DMS114 treated with DMSO at 0.1 percent for 48 hours (cell line): ENCODE results near the gene PITPNC1.
"Not testable (repeated sequence)": the region's sequence is repeated elsewhere in the genome, so short reads cannot be mapped to it uniquely, and the experiment has no call there.

Experiments
- DNase-seq: peaks from one replicate; lab custom pipeline; 2025; ENCODE audit not compliant: unreplicated experiment; lab: John Stamatoyannopoulos, UW

PITPNC1 gene

GRCh38 chr17:67672592-67673335, 295.7 kb downstream of the PITPNC1 start:
- DNase-seq: no peak

DNA sequence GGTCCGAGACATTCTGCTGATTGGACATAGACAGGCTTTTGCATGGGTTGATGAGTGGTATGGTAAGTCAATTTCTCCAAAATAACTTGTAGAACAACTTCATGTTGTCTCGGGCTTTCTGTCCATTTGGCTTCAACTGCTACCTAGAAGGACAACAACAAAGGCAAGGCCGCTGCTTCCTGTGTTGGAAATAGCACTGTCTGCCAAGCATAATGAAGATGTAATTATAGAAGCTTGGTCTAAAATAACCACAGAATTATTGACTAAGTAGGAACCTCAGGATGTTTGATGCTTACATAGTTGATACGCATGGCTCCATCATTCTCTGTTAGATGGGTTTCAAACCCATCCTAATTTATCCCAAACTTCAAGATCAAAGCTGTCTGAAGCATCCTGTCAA, 298.4 kb downstream of the PITPNC1 start:
- DNase-seq: no peak

- no peak for DNase-seq
Measured at GRCh38 chr17:67676305-67676704, 299.2 kb downstream of the PITPNC1 start.

DNA sequence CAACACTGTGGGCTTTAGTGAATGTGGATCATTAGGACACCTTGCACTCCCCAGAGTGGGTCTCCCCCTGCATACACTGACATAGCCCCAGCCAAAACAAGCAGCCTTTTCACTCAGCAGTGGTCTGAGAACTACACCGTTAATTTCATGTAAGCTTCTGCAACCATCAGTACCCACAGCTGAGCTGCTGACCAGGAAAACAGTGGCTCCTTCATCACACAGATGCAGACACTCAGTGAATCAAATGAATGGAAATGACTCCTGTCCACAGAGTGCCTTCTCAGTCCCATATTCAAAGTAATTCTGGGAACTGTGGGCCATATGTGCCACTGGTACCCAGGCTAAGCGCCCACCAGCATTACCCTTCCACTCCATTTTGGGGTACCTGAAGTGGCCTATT, 301.3 kb downstream of the PITPNC1 start:
- no peak for DNase-seq

DNA sequence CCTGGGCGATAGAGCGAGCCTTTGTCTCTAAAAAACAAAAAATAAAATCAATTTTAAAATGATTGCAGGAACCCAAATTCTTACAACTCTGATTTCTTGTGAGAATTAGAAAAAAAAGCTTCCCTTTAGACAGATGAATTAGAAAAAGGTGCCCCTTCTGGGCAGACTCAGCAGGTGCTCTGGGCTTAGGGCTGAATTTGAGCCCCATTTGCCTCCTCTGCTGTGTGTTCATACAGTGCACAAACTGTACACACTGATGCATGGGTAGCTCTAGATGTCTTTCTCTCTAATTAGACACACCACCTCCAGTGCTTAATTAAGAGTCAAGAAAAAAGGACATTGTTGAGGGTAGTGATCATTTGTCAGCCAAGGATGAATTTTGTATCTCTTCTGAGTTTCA, 302.1 kb downstream of the PITPNC1 start:
- DNase-seq: no peak

GRCh38 chr17:67679721-67680120, 302.6 kb downstream of the PITPNC1 start:
- no peak for DNase-seq

DNA sequence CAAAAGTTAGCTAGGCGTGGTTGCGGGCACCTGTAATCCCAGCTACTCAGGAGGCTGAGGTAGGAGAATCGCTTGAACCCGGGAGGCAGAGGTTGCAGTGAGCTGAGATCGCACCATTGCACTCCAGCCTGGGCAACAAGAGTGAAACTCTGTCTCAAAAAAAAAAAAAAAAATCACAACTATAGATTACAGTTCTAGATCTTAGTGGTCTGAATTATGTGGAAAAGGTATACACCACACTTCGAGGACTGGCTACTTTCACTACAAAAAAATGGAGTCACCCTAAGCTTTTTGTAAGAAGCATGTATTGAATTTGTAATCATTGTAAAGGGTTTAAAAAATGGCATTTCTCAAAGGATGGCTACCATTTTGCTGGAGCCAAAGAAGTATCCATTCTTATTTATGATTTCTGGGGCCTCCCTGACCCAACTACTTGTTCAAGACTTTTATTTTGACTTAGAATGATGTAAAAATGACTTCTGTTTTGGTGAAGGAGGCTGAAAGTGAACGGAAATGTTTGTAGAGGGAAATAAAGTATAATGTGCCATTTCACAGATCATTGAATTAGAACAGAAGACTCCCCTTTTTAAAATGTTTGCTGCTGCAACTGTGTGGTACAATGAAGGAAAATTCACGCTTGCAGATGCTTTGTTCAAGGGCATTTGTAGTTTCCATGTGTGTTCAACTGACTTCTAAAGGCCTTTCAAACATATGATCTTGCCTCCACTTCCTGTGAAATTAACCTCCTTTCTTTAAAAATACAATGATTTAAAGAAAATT, 303.6 kb downstream of the PITPNC1 start:
- no peak for DNase-seq

- no peak for DNase-seq
Measured at GRCh38 chr17:67682196-67682595, 305.1 kb downstream of the PITPNC1 start.

DNA sequence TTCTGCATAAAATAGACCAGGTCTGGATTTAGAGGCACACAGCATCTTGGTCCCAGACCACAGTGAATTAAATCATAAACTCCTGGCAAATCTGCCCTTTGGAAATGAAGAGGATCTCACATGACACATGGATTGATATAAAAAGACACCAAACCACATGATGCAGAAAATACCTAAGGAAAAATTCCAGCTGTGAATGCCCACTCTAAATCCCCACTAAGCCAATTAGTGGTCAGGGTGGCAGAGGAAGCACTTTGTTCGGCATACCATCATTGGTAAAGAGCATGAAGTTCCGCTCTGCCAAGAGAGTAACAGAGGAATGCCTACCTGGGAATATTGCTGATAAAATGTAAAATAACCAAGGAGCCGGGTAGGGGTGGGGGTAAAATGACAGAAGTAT, 308.3 kb downstream of the PITPNC1 start:
- no peak for DNase-seq

- DNase-seq: no peak
Measured at GRCh38 chr17:67686241-67686640, 309.2 kb downstream of the PITPNC1 start.

DNA sequence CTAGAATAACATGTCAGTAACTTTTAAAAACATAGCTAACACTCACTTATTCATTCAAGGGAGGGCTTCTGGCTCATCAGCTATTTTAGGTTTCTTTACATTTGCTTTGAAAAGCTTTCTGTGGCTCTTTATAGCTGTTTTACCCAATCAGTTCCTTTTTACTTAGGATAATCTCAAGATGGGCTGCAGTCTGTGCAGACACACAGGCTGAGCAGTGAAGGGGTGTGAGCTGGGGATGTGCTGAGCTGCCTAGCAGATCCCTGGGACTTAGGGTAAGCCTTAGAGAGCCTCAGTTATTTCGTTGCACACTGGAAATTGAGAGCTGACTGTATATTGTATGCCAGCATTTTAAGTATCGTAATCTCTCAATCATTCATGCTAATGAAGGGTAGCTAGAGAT, 310.4 kb downstream of the PITPNC1 start:
- DNase-seq: no peak

DNA sequence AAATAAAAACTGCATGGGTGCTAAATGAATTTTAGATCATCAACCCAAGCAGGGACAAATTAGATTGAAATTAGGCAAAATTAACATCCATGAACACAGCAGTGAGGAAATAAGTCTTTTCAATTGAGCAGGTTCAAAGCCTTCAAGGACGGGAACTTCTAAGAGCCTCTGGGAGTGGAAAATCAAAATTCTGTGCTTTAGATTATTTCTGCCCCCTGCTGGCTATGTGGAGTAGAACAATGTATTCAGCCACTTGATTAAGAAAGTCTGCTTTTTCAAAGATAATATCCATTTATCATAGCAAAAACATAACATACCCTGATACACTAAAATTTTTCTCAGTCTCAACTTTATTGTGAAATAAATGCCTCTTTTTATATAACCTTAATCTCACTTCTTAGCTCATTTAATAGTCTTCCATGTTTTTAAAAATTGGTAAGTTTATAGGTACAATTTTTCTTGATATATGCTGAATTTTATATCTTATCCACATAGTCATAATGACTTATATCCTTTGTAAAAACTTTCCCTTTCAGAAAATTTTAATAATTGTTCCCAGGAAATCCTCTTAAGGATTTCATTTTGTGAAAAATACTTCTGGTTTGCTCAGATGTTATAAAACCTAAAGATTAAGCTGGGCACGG, 312.6 kb downstream of the PITPNC1 start:
- DNase-seq: peak; percentile 48

DNA sequence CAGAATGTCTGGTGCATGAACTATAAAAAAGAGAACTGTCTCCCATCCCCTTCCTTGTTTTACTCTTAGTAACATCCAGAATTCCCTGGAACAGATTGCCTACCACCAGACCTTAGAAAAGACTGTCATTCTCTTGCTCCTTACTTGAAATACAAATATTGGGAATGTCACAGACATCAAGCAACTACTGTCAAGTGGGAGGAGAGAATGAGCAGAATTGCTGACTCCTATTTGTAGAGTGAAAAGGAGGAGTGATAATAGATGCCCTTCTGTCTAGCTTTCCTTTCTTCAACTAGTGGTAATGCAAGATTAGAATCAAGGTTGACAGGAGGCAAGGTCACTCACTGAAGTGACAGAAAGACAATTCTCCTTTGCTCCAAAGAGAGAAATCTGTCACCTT, 316.7 kb downstream of the PITPNC1 start:
- no peak for DNase-seq

DNA sequence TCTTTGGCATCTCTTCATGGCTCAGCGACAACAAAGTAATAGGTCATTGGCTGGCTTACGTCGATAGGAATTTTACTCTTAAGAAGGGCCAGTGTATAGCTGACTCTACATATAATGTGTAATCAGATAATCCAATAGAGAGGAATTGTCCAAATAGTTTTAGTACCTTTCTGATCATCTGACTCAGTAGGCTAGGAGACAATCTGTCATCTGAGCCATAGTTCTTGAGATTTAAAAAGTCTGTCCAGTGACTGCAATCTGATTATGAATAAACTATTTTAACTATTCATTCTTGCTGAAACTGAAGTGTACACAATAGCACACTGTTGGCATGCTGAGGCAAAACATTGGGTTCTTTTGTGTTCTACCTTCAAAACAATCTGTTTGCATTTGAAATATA, 319.3 kb downstream of the PITPNC1 start:
- DNase-seq: no peak

DNA sequence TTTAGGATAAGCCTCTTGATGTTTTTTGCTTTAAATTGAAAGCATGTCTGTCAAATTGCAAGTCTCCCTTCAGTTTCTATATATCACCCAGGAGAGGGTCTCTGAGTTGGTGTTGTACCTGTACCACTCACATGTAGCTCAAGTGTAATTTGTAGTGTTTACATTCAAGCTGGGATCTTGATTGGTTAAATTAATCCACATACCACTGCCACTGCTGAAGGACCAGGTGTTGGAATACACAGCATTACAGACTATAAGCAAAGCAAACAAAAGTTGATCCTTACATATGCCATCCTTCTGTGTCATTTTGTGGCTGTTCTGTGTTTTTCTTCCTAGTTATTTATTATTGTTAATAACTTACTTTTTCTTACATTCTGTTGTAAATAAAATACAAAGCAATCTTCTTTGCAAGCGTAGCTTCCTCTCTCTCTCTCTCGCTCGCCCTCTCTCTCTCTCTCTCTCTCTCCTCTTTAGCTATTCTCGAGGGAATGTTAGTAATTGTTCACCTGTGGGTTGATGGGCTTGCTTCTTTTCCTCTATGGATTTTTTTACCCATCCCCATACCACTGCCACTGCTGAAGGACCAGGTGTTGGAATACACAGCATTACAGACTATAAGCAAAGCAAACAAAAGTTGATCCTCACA, 319.9 kb downstream of the PITPNC1 start:
- no peak for DNase-seq

DNA sequence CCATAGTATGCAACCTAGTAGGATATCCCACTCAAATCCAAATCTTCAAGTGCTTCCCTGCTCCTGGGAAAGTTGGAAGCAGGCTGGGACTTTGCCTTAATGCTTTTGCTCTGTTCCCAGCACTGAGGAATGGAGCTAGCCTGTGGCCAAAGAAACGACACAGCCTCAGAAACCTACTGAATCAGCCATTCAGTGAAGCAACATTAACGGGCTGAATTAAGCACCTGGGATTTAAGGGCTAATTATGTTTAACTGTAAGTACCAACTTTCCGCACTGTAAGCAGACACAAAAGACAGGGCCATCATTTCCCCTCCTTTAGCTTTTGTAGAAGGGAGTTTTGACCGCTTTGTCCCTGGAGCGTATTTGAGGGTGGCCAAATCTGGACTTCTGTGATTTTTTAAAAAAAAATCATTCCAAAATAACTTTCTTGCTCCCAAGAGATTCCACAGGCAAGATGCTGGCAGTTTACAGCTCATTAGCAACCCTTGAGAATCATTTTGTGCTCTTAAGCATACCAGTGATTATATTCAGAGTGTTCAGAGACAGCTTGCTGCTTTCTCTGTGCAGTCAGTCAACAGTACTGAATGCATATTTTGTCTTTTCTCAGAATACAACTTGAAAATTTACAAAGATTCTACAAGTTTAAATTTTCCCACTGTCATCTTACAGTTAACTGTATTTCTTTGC, 323.1 kb downstream of the PITPNC1 start:
- no peak for DNase-seq

DNA sequence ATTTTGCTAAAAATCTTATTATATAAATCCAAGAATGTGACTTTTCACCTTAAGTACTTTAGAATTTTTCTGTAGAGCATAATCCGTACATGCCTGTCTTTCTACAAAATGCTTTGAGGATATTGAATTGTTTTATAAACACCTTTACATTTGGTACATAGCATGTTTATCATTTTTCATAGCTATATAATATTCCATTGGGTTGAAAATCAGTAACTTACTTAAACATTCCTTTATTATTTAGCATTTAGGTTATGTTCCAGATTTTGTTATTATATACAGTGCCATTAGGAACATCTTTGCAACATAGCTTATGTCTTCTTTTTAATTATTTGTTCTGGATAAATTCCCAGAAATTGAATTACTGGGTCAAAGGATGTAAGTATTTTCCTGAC, 323.6 kb downstream of the PITPNC1 start:
- DNase-seq: no peak

DNA sequence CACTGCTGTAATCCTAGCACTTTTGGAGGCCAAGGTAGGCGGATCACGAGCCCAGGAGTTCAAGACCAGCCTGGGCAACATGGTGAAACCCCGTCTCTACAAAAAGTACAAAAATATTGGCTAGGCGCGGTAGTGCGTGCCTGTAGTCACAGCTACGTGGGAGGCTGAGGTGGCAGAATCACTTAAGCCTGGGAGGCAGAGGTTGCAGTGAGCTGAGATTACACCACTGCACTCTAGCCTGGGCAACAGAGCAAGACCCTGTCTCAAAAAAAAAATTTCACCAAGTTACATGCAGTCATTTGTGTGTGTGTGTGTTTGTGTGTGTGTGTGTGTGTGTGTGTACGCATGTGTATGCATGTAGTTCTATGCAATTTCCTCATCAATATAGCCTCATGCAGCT, 325.8 kb downstream of the PITPNC1 start:
- DNase-seq: not testable (repeated sequence)

GRCh38 chr17:67707442-67707841, 330.4 kb downstream of the PITPNC1 start:
- DNase-seq: no peak

DNA sequence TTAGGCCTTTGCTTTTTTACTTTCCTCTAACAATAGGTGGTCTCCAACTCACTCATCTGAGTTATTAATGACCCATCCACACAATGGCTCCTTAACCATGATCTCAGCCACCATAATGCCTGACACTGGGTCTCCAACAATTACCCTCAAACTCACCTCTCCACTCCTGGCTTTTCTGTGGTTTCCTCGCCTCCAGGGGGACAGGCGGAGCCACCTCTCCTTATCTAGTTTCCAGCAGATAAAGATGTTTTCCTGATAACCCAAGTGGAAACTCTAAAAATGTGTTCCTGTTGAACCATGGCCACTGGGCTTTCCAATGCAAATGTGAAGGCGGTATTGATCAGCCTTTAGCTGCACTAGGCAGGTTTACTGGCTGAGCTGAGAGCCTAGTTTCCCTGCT, 331.3 kb downstream of the PITPNC1 start:
- DNase-seq: no peak

DNA sequence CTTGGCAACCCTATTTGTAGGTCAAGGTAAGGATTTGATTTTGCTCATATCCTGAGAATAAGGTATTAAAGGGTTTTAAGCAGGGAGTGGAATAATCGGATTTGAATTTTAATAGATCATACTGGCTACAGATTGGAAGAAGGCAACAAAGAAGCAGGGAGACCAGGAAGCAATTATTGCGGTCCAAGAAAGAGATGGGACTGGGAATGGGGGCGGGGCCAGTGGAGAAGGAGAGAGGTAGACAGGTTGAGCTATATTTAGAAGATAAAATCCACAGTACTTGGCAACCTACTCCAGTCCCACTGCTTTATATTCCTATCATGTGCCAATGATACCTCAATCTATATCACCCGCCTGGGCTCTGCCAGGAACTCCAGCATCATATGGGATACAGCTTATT, 334.8 kb downstream of the PITPNC1 start:
- DNase-seq: no peak
